GM18861 (cell line): ENCODE measurements around the gene ANKRD22.
"Not testable (repeated sequence)": the region's sequence is repeated elsewhere in the genome, so short reads cannot be mapped to it uniquely, and the experiment has no call there.

Experiments used
- ATAC-seq: cut with Tn5 transposase; IDR thresholded peaks from one replicate; pipeline ENCODE4 v1.9.1; 2021; ENCODE audit not compliant: unreplicated experiment

The ANKRD22 gene

DNA sequence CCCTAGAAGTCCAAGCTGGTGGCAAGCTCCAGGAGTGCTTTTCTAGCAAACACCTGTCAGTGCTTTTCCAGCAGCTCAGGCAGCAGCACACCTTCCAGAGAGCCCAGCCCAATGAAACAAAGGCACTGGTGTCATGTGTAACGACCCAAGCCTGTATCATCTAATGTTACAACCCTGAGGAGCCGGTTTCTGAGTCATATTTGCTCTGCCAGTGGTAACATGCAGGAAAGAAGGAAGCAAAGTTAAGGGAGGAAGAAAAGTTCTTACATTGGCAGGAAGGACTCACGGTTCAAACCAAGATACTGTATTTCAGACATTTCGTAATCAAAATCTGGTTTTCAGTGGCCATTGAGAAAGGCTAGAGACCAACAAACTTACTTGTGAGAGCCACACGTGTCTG is at the start of gene ANKRD22:
TSS of gene ANKRD22 (minus strand) at position 139 of the 400 bp plus-strand sequence. CDS start 237 bp downstream, outside the sequence.
- no peak for ATAC-seq

DNA sequence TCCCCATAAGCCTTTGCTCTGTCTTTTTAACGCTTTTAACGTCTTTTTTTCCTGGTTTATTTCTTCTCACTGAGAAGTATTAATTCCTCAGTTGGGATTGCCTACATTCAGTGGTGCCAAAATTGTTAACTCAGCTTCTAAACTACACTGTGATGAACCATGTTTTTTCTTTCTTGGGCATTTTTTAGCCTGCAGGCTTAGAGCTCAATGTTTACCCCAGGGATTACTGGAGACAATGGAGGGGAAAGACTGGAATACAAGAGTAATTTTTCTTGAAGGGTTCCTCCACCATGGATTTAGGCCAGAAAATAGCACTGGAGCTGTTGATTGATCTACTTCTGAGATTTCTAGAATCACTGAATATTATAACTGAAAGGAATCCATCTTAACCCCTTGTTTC is 48.2 kb upstream of the ANKRD22 start:
- ATAC-seq: no peak

DNA sequence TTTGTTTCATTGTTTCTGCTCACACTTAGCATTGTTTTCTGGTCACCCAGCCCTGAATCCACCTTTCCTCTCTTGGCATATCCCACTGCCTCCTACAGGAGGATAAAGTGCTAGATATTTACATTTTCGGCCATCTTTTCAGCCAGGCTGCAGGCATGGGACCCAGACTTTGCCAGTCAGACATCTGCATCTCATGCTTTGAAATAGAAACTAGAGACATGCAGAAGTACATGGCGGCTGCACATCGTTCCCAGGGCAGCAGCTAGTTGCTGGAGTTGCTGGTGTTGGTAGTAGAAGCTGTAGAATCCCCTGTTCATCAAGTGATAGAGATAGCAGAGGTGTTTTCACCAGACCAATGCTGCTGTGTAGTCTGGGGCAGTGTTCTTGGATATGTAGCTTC is 47.1 kb upstream of the ANKRD22 start:
- no peak for ATAC-seq

DNA sequence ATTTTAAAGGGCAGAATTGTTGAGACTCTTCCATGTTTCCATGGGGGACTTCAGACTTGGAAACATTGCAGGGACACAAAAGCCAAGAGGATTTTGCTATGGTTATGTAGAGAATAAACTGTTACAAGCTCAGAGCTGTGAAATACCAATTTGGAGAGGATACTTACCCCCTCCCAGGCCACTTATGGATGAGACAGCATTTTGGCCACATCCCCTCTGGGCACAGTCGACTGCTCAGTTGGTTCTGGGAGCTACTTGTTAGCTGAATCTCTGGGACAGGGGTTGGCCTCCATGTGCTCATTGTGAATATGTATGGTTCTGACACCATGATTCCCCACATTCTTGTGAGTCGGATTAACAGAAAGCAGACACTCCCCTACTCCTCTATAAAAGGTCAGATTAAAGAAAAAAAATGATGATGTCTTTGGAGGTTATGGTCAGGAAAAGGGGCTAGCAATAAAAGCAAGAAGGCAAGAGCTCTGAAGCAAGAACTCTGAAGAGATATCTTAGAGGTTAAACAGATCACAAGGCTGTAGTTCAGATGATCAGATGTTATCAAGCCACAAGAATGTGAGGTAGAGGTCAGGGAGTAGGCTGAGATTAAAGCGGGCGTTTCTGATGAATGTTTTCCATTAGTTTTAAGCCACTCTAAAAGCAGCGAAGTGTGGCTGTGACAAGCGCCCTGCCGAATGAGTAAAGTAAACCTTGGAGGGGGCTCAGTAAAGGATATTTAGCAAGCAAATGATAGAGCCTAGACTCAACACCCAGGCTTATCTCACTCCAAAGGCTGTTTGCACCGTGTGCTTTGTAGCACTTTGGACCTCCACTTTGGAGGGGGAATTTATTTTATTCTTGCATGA is 45.6 kb upstream of the ANKRD22 start:
- no peak for ATAC-seq

DNA sequence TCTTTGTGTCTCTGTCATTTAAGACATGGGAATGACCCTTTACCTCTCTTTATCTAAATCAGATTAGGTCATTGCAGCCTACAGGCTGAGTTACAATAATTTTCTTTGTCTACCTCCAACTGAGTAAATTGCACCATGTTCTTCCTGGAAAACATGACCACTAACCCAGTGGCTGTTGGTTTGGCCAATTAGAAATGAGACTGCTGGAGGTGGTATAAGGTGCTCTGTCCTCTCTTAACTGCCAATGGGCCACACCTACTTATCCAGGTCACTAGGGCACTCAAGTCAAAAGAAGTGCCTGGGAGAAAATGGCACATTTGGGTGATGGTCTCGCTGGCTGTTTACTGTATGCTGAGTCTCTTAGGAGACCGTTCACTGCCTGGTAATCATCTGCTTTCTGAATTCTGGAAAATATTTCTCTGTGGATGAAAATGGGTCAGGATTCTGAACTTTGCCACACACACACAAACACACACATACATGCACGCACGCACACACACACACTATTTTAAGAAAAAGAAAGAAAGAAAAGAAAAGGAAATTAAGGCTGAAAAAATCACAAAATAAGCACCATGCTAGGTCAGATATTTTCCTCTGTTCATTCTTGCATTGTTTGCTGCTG is 44.8 kb upstream of the ANKRD22 start:
- ATAC-seq: no peak

DNA sequence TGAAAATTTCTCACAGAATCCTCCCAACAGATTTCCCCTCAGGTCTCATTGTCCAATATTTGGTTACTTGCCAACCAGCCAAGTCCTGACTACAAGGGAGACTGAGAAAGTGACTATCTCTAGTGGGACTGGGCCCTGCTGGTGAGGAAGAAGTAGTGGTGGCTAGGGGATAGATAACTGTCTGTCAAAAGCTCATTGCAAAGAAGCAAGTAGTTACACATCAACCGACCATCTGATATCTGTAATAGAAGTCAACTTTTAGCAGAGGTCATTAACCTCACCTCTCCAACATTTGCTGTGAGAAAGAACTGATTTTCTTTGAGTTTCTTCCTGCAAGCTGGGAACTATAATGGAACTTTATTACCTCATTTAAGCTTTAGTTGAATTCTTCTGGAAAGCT is 43.6 kb upstream of the ANKRD22 start:
- peak; percentile 50 for ATAC-seq

DNA sequence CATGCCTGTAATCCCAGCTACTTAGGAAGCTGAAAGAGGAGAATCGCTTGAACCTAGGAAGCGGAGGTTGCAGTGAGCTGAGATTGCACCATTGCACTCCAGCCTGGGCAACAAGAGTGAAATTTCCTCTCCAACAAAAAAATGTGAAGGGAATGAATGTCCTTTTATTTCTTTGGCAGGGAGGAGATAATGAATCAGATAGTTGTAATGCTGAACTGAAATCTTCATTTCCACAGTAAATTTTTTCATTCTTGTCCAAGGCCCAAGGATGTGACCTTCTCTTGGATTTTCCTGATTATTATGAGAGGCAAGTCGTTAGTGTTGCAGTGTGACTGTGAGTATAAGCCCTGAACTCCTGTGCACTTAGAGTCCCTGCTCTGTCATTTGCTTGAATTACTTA is 42.0 kb upstream of the ANKRD22 start:
- ATAC-seq: no peak

DNA sequence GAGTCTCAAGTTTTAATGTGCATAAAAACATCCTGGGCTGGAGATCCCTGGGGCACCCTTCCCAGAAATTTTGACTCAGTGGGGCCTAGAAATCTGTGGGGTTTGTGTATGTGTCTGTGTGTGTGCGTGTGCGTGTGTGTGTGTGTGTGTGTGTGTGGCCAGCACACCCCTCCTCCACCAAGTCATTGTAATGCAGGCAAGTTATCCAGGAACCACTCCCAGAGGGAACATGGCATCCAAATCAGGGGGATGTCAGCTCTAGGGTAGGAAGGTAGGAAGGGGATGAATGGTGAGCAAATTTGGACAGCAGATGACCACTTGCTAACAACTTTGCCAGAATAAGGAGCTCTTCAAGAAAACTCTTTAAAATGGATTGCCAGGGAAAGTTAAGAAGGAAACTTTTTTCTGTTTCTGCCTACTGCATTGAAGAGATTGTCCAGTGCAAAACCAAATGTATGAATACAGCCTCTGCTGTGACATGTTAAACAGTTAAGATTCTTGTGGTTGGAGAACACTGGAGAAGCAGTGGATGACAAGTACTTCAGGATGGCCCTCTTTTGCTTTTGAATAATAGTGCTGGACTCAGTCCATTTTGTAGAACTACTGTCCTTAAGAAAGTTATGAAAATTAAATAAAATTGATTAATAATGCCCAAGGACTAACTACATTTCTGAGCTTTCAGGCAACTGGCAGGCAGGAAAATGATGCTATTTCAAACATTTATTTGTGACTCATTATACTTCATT is 40.8 kb upstream of the ANKRD22 start:
- ATAC-seq: no peak

DNA sequence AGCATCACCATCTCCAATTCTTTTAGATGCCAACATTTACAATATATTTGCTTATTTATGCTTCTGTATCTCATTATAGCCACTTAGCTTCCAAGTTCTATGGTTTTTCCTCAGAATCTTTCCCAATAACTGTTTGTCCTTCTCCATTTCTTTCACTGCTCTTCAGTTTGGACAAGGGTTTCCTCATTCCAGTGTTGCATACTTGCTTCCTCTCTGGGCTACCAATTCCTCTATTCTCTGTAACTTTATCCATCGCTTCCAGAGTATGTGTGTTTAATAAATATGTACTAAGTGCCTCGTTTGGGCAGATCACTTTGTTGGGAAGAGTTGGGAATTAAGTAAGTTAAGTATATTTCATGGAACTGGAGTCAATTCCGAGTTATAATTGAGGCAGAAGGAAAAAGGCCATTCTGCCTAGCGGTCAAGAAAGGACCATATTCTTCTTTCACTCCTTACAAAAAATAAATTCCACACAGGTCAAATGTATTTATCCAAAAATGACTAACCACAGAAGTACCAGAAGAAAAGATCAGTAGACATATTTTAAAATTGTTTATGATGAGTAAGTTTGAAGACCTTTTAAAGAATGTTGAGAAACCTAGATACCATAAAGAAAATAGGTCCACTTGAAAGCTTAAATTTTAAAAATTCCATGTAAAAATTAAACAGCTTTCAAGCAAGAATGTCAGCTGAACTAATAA is 39.2 kb upstream of the ANKRD22 start:
- ATAC-seq: no peak

DNA sequence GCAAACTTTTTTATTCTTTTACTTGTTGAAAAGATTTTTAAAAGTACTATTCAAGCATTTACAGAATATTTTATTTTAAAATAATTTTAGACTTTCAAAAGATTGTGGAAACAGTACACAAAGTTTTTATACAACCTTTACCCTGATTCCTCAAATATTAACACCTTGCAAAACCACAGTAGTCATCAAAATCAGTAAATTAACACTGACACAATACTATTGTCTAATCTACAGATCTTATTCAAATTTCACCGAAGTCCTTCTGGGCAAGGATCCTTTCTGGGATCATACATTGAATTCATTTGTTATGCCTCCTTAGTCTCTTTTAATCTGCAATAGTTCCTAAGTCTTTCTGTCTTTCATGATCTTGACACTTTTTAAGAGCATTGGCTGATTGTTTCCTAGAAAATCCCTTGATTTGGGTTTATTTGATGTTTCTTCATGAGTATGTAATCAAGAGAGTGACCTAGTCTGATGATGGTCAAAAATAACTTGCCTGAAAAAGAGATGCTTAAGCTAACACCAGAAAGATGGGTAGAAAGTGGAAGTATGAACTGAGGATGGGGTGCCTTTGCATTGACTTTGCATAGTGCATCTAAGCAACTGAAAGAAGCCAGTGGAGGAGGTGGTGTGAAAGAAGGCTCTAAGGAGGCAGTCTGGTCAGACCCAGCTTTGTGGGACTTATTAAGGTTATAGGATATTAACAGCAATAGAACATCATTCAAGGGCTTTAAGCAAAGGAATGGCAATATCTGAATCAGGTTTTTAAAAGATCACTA is 38.1 kb upstream of the ANKRD22 start:
- no peak for ATAC-seq

DNA sequence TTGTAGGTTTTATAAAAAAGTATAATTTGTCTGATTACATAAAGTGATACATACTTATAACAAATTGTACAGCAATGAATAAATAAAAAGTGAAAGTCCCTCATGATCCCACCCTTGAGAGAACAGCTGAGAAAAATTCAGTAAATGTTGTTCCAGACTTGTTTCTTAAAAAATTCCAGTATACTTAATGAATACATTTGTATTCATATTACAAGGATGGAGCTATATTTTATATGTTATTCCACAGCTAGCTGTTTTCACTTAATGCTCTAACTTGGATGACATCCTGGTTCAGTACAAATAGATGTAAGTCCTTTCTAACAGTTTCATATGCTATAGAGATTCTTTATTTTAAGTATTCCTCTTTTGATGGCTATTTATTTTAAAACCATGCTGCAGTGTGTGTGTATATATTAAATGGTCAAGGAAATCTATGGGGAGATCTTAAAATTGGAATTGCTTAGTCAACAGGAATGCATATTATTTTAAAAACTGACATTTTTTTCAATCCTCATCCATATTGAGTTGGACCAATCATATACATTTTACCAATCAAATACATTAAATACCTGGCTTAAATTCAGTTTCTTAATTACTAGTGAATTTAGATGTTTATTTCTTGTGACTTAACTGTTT is 37.3 kb upstream of the ANKRD22 start:
- ATAC-seq: no peak

DNA sequence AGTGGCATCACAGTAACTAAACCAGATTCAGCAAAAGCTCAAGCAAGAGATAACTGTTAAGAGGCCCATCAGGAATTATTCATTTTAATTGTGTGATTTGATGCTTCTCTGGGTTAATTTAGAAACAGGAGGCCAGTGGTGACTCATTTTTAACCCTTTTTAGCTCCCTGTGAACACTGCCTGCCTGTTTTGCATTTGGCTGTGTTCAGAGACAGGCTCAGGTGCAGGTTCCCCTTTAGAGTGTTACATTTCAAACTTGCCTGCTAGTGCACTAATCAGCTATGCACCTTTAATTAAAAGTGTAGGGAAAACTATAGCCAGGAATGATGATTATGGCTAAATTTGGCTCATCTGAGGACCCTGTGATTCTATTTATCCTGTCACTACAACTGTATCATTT is 34.9 kb upstream of the ANKRD22 start:
- ATAC-seq: peak; percentile 47

DNA sequence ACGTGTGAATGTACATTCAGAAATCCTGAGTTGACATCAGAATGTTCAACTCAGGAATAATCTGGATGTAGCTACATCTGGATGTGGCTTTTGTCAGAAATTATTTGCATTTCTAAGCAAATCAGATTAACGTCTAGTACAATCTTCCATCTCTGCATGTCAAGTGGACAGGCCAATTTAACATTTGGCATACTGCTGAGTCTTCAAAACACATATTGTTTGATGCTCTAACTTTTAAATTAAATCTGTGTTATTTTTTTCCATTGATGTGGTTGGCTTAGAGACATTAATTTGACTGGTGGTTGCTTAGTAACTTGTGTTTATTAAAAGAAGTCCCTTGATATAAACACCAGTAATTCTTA is 31.8 kb upstream of the ANKRD22 start:
- no peak for ATAC-seq

DNA sequence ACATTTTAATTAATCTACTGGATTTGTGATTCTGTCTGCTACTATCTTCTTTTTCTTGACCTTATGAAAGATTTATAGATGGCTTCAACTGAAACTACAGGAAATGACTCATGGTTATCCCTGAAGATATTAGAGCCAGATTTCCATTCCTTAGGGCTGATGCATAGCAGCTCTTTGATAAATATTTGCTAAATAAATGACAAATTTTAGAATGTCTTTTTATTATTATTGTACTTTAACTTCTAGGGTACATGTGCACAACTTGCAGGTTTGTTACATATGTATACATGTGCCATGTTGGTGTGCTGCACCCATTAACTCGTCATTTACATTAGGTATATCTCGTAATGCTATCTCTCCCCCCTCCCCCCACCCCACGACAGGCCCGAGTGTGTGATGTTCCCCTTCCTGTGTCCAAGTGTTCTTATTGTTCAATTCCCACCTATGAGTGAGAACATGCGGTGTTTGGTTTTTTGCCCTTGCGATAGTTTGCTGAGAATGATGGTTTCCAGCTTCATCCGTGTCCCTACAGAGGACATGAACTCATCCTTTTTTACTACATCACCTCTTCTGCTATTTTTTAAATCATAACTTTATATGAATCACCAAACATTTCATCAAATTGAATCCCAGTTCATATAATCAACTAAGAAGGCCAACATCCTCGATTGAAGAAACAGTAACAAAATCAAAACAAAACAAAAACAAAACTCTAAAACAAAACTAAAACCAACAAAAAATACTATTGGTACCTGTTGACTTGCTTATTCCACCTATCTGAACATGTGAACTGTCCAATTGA is 31.2 kb upstream of the ANKRD22 start:
- ATAC-seq: not testable (repeated sequence)

DNA sequence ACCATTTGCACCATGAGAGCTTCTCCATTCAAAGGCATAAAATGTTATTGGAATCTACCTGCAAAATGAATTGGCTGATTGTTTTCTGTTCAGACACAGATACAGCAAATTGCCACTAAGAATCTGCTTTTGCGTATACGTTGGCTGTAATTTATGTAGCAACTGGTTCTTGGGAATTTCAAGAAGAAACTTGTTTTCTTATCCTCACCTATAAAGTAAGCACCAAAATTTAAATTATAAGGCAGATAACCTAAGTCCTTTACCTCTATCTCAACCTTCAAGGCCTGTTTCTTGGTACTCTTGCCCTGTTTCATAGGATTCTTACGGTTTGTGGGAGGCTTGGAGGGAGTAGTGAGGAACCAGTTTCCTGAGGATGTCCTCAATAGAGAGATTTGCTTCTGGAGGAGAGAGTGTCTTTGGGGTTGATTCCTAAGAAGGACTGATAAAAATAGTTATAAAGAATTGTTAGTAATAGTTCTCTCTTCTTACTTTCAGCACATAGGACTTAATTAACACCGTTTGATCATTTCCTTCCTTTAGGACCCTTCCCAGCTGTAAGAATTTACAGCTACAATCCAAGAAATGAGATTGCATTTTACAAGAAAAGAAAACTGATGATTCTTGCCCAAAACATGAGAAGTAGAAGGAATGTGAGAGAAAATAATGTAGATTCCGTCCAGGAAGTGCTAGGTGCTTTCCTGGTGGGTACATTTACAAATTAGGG is 30.4 kb upstream of the ANKRD22 start:
- ATAC-seq: no peak

DNA sequence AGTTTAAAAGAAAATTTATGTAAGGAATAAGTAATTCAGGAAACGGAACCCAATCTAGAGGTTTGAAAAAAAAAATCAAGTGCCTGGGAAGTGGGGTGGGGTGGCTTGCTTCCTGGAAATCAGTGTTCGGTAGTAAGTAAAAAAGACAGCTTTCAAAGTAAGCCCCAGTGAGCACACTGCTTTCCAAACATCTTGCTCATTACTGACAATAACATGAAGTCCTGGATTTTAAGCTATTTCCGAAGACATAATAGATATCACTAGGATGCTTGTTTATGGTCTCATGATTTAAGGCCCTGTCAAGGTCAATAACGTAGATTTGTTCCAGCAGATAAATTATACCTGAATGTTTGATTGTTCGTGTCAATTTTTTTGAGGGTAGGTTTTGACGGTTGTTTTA is 29.7 kb upstream of the ANKRD22 start:
- no peak for ATAC-seq

DNA sequence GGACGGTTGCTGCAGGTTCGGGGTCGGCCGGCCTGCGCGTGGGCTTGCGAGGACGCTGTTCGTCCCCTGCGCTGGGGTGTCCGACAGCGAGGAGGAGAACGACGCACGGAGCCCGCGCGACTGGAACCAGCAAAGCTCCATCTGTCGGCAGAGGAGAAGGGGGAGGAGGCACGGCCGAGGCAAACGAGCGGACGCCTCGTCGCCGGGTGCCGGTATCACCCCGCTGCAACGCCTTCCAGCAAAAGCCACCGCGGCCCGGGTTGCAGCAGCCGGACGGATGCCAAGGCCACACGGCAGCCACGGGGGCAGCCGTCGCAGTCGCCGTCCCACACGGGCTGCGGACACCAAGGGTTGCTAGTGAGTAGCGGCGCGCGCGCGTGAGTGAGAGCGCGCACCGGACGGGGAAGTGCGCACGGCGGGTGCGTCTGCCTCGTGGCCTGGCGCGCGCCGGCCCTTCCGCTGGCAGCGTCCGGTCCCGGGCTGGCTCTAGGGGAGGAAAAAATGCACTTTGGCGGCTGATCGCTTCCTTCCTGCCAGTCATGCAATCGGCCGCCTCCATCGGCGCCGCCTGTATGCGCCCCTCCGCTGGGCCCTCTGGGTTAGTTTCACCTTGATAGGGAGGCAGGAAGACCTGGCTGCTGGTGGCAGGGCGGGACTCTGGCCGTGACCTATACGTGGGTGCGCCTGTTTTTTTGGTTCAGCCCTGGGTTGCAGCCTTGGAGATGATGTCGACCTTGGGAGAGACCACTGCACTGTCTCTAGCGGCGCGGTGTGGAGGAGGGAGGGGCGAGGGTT is 28.8 kb upstream of the ANKRD22 start:
- peak; percentile 58 for ATAC-seq
